Stimulated activated CD8-positive, alpha-beta memory T cell treated with anti-CD3 and anti-CD28 coated beads, Interleukin-7, amount 100 ng/mL, for 24 hours (primary cell): ENCODE data around the gene RHOF.

ENCODE experiments used
- DNase-seq: peaks from one replicate; pipeline ENCODE4 v3.0.0-alpha.2; 2020; ENCODE audit warnings: low read depth

Gene RHOF, protein sequence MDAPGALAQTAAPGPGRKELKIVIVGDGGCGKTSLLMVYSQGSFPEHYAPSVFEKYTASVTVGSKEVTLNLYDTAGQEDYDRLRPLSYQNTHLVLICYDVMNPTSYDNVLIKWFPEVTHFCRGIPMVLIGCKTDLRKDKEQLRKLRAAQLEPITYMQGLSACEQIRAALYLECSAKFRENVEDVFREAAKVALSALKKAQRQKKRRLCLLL

DNA sequence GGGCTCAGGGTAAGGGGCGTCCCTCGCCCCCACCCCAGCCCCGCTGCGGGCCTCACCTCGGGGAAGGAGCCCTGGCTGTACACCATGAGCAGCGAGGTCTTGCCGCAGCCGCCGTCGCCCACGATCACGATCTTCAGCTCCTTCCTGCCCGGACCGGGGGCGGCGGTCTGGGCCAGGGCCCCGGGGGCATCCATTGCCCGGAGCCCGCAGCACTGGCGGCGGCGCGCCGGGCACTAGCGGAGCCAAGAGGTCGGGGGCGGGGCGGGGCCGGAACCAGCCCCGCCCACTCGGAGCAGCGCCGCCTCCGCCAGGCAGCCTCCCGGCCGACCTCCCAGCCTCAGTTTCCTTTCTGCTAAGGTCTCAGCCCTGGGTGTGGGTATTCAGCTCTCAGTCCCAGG lies at the start of gene RHOF:
RHOF (minus strand) TSS at position 249 of the 398 bp plus-strand sequence; CDS start at position 194, 55 bp downstream.
- no peak for DNase-seq

DNA sequence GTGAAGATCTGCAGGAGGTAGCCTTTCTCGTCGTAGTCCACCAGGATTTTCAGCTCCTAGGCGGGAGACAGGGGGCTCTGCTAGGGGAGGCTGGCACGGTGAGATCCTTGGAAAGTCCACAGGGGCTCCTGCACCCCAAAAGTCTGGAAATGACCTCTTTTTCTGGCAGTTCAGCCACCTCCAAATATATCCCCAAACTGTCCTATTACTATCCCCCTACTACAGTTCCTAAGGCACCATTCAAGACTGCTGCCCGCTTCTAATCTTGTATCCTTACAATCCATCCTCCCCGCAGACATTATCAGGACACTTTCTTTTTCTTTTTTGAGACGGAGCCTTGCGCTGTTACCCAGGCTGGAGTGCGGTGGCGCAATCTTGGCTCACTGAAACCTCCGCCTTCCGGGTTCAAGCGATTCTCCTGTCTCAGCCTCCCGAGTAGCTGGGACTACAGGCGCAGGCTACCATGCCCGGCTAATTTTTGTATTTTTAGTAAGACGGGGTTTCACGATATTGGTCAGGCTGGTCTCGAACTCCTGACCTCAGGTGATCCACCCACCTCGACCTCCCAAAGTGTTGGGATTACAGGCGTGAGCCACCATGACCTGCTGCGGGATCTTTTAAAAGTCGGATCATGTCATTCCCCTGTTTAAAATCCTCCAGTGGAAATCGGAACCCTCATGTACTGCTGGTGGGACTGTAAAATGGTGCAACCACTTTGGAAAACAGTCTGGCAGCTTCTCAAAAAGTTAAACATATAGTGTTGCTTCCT lies 46.7 kb upstream of the RHOF start:
- DNase-seq = no peak

DNA sequence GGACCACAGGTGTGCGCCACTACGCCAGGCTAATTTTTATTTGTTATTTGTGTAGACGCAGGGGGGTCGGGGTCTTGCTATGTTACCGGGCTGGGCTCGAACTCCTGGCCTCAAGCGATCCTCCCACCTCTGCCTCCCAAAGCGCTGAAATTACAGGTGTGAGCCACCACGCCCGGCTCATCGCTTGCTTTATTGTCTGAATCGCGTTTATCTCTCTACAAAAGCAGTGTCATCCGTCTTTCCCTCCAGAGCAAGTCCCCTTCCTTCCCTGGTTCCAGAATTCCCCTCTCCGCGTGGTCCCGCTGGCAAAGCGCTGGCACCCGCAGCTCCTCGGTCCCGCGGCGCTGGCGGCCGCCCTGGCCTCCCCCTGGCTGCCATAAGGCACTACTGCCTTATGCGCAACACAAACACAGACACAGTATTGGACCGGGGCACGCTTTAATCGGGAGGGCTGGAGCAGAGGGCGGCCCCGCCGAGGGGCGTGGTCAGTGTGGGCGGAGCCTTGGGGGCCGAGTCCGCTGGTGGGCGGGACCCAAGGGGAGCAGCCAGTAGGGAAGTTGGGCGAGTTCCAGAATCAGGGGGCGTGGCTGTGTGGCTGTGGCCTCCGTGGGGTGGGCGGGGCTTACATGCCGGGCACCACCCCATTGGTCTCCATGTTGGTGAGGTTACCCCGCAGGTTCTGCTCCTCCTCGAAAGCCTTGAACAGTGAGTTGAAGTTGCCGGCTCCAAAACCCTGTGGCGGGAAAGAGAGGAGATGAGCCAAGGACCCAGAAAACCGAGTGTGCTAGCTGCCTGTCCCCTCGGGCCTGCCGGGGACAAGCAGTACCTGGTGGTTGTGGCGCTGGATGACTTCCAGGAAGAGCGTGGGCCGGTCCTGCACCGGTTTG lies 45.9 kb upstream of the RHOF start:
- DNase-seq = peak; percentile 99

DNA sequence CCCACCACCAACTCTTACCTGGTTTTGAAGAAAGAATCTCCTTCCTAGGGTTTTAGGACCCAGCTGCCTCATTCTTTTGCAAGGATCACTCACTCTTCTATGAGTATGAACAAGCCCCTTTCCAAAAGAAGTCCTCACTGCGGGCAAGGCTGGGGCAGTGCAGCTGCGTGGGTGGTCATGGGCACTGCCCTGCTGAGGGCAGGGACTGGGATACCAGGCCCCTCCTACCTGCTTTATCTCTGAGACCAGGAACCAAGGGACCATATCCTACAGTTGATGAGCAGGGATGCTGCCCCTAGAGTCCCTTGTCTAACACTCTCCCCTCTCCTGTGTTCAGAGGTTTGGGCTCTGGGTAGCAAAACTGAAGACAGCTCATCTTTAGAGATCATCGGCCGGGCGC lies 44.6 kb upstream of the RHOF start:
- no peak for DNase-seq

DNA sequence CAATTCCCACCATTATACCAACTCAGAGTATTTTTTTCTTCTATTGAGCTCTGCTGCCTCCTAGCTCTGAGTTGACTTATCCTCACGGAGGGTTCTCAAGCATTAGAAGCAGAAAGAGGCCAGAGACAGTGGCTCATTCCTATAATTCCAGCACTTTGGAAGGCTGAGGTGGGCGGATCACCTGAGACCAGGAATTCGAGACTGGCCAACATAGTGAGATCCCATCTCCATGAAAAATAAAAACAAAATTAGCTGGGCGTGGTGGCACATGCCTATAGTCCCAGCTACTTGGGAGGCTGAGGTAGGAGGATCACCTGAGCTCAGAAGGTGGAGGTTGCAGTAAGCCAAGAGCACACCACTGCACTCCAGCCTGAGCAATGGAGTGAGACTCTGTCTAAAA lies 44.2 kb upstream of the RHOF start:
- DNase-seq = no peak

DNA sequence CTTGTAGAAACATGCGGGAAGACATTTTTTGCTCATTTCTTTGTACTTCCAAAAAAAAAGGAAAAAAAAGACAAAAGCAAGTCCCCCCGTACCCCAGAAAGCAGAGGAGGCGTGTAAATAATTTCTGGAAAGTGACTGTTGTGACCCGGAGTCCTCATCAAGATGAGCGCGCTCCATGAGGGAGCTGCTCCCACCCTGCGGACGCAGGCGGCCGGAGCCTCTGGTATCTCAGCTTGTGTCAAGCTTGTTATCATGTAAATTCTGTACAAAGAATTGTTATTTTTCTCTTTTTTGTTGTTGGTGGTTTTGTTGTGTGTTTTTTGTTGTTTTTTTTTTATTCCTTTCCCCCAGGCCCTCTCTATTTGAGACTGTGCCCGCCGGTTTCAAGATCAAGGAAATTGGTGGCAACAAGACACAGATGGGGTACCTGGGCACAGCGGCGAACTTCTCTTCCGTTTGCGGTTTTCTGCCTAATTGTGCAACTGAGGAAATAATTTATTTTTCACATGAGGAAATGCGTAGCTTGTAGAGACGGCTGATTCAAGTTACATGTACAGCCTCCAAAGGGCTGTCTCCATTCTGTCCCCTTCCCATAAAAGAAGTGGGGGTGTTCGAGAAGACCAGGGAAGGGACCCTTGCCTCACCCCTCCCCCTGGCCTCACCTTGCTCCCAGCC lies 38.2 kb upstream of the RHOF start:
- no peak for DNase-seq

DNA sequence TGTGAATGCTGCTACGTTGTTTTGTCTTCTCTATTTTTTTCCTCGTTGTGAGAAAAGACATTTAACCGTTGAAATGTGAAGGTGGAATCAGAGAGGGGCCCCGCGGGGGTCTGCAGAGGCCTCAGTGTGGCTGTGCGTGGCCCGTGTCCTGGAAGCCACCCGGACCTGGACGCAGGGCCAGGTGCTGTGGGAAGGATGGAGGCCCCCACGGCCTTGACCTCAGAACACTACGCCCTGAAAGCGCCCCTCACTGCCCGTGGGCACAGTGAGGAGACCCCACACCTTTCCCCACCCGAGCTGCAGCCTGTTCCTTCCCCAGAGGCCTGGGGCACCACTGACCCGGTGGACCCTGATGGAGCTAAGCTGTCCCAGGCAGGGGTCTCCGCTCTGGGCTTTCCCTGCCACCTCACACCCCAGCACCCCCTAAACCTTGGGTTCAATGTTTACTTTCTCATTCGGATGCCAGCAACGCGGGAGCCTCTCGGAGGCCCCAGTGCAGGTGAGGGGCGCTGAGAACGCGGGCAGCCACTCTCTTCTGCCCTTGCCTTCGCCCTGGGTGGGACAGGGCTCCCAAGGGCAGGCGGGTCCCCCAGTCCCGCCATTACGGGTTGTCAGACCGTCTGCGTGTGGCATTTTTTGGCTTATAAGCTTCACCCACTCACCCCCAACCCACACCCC lies 37.2 kb upstream of the RHOF start:
- DNase-seq = no peak

DNA sequence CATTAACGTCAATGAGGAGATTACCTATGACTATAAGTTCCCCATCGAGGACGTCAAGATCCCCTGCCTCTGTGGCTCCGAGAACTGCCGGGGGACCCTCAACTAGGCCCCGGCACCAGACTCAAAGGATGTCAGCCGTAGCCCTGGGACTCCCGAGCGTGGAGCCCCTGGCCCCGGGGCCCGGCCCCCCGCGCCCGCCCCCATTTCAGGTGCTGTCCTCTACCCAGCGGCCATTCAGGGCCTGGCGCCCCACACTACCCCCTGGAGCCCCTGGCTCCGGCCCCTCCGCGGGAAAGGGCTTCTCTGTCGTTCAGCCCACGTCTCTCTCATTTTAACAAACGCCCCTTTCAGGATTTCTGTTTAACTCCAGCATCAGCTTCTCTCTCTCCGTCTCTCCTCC lies 36.6 kb upstream of the RHOF start:
- no peak for DNase-seq

DNA sequence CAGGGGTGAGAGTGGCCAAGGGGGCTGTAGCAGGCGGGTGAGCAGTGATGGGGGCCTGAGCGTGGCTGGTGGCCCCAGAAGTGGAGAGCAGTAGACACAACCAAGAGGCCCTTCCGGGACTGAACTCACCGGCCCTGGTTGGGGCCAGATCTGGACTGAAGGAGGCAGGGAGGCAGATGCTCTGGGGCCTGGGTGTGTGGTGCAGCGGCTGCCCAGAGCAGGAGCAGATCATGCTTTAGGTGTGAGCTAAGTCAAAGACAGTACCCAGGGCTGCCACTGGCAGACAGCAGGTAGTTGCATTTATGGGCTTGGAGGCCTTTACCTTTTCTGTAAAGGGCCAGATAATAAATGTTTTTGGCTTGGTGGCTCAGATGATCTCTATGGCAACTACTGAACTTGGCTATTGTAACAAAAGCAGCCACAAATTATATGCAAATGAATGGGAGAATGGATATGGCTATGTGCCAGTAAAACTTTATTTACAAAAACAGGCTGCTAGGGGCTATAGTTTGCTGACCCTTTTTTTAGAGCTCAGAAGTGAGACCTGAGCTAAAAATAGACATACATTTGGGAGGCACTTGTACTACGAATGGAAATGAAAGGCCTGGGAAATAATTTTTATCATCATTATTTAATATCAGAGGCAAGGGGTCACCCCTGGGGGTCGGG lies 35.9 kb upstream of the RHOF start:
- DNase-seq = no peak

DNA sequence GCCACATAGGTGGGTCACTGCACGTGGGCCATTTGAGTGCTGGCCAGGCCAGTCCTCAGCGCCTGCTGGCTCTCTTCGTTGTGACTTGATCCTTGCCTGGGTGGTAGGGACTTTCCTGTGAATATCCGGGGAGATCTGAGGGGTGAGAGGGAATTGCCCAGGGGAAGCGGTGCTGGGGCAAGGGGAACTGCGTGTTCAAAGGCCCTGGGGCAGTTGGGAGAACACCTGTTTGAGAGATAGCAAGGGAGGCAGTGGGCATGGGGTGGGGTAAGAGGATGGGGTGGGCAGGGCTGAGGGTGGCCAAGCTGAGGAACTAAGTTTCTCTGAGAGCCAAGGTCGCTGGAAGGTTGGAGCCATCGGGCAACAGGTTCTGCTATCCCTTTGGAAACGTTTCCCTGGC lies 35.3 kb upstream of the RHOF start:
- DNase-seq = no peak

DNA sequence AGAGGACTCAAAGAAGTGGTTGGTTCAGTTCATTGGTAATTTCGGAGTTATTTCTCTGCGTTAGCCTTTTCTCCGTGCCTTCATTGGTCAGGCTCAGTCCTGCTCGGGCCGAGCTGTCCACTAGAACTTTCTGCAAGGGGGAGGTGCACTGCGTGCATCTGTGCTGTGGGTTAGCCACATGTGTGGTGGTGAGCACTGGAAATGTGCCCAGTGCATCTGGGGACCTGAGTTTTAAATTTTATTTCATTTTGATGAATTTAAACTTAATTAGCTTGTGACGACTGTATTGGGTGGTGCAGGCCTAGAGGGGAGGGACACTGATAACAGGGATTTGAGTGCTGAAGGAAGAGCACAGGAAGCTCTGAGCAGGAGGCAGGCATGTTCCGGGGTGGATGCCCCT lies 34.8 kb upstream of the RHOF start:
- DNase-seq = no peak

DNA sequence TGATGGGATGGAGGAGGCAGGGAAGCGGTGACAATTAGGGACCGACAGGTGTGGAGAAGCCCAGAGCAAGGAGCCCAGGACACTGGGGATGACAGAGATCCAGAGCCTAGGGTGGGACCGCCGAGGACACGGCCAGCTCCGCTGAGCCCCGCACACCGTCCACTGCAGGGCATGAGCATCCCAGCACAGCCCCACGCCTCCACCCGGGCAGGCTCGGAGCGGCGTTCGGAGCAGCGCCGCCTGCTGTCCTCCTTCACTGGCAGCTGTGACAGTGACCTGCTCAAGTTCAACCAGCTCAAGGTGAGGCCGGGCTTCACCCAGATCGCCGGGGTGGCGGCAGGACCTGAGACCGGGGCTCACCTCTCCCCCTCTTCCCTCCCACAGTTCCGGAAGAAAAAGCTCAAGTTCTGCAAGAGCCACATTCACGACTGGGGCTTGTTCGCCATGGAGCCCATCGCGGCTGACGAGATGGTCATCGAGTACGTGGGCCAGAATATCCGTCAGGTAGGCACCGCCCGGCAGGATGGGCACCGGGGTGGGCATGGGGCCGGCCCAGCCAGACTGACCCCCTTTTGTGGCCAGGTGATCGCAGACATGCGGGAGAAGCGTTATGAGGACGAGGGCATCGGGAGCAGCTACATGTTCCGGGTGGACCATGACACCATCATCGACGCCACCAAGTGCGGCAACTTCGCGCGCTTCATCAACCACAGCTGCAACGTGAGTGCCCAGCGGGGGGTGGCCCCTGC lies 34.0 kb upstream of the RHOF start:
- DNase-seq = no peak

DNA sequence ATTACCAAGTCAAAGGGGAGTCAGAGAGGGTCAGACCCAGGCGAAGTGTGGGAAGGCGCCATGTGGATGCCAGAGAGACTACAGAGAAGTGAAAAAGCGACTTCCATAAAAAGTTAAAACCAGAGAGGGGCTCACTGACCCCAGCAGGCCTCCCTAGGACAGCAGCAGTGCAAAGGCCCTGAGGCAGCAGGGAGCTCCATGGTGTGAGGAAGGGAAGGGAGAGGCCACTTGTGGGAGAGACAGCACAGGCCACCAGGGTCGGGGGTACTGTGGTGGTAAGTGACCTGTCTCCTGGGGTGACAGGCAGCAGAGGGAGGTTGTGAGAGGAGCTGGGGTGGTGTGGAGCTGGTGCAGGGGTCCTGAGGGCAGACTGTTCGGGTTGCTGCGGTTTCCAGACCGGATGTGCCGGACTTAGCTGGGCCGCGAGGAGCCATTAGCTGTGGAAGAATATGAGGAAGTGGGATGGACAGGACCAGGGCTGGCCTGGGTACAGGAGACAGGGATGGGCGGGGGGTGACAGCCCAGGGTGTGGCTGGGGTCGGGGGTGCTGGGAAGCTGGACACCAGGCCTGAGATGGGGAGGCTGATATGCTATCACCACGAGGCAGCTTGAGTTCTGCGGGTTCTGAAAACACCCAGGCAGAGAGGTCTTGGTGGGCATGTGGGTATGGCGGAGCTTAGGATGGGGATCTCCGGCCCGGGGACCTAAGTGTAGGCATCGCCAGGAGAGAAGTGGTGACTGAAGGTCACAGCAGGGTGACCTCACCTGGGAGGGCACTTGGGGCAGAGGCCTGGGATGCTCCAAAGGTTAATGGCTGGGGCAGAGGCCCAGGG lies 33.0 kb upstream of the RHOF start:
- no peak for DNase-seq

DNA sequence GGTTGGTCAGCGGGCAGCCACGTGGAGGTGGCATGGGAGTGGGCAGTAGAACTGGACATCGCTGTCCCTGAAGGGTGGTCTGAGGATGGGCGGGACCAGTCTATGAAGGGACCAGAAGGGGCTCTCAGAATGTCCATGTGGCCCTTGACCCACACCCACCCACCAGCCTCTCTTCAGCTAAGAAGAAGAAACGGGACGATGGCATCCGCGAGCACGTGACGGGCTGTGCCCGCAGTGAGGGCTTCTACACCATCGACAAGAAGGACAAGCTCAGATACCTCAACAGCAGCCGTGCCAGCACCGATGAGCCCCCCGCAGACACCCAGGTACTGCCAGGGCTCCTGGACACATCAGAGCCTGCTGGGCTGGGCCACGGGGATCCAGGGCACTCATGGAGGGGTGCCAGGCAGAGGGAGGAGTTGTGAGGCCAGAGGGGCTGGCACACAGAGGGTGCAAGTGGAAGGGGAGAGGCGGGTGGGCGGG lies 31.6 kb upstream of the RHOF start:
- DNase-seq = no peak

DNA sequence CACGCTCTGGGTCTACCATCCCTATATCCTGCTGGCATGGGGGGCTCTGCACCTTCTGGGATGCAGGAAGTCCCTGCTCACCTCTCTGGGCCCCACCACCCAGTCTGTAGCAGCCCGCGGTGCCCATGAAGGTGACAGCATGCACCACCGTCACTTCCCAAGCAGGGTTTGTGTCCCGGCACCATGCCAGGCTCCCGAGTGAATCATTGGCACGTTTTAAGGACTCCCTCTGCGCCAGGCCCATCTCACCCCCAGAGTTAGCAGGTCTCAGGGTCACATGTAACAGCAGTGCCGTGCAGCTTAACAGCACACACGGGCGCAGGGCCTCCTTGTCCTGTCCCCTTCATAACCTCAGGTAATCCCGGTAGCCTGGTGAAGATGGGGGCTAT lies 30.2 kb upstream of the RHOF start:
- DNase-seq = no peak

DNA sequence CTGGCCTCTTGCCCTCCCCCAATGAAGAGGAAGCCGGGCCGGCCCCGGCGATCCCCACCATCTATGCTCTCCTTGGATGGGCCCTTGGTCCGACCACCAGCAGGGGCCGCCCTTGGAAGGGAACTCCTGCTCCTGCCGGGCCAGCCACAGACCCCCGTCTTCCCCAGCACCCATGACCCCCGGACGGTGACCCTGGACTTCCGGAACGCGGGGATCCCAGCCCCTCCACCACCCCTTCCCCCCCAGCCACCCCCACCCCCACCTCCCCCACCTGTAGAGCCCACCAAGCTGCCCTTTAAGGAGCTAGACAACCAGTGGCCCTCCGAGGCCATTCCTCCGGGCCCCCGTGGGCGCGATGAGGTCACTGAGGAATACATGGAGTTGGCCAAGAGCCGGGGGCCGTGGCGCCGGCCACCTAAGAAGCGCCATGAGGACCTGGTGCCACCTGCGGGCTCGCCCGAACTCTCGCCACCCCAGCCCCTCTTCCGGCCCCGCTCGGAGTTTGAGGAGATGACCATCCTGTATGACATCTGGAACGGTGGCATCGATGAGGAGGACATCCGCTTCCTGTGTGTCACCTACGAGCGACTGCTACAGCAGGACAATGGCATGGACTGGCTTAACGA lies 29.7 kb upstream of the RHOF start:
- no peak for DNase-seq

DNA sequence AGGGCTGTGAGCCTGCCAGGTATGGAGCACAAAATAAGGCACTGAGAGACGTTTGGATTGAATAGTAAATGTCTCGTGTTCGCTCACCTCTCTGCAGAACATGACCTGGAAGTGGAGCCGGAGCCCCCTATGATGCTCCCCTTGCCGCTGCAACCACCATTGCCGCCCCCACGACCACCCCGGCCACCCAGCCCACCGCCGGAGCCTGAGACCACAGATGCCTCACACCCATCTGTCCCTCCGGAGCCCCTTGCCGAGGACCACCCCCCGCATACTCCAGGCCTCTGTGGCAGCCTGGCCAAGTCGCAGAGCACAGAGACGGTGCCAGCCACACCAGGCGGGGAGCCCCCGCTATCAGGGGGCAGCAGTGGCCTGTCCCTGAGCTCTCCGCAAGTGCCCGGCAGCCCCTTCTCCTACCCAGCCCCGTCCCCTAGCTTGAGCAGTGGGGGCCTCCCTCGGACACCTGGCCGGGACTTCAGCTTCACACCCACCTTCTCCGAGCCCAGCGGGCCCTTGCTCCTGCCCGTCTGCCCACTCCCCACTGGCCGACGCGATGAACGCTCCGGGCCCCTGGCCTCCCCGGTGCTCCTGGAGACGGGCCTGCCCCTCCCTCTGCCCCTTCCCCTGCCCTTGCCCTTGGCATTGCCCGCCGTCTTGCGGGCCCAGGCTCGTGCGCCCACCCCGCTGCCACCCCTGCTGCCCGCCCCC lies 29.1 kb upstream of the RHOF start:
- DNase-seq = no peak

DNA sequence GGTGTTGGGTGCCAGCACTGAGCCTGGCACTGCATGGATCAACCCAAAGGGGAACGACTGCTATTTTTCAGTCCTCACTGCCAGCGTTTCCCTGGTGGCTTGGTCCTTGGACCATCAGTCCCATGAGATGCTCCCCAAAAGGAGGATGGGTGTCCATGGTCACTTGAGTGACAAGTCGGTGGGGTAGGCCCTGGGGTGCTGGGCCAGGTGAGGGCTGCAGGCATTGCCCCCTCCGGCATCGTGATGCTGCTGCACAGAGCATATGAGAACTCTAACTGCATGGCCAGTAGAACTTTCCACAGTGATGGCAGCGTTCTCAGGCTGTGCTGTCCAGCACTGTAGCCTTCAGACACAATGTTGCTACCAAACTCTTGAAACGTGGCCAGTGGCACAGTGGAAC lies 26.6 kb upstream of the RHOF start:
- no peak for DNase-seq
